Measurements from ENCODE around the gene PTBP1.

DNA sequence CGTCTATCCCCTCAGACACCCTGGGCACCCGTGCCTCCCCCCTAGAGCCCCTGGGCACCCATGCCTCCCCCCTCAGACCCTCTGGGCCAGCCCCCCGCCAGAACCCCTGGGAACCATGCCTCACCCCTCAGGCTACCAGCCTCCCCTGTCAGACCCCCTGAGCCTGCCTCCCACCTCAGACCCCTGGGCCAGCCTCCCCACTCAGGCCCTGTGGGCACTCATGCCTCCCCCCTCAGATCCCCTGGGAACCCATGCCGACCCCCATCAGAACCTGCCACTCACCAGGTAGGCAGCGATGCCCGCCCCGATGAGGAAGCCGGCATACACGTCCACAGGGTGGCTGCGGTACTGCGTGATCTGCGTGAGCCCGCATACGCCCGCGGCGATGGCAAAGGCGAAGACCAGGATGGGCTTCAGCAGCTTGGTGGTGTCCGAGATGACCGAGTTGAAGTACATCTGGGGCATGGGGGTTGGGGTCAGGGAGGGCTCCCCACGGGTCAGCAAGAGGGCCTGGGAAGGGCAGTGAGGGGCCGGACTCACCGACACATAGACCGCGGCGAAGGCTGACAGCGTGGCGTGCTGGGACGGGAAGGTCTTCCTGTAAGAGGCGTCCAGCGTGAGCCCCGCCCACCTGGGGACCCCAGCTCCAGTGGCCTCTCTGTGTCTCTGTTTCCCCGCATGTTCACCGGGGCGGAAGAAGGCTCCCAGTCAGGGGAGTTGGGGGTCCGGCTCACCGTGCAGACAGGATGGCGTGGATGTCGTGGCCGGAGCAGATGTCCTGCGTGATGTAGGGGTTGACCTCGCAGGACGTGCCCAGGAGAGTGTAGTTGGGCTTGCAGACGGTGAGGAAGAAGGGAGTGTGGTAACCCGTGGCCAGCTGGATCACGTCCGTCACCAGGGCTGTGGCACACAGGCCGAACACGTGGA, 17.2 kb downstream of the PTBP1 start:
- no peak for TF ChIP-seq EZH2 (IDR thresholded peaks at IDR 0.05; ENCODE audit: borderline replicate concordance, insufficient read depth, low read depth, low read length, poor library complexity, severe bottlenecking)
- TF ChIP-seq, protein P1, sequence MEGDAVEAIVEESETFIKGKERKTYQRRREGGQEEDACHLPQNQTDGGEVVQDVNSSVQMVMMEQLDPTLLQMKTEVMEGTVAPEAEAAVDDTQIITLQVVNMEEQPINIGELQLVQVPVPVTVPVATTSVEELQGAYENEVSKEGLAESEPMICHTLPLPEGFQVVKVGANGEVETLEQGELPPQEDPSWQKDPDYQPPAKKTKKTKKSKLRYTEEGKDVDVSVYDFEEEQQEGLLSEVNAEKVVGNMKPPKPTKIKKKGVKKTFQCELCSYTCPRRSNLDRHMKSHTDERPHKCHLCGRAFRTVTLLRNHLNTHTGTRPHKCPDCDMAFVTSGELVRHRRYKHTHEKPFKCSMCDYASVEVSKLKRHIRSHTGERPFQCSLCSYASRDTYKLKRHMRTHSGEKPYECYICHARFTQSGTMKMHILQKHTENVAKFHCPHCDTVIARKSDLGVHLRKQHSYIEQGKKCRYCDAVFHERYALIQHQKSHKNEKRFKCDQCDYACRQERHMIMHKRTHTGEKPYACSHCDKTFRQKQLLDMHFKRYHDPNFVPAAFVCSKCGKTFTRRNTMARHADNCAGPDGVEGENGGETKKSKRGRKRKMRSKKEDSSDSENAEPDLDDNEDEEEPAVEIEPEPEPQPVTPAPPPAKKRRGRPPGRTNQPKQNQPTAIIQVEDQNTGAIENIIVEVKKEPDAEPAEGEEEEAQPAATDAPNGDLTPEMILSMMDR (IDR thresholded peaks at IDR 0.05), result no peak

All from B cell (primary cell).